Caco-2 (cell line): ENCODE data around the gene CTSH. TPM values are rescaled to one million over a fixed set of nuclear protein-coding genes. Genes with fewer than 3 reads are reported as not detected.

ENCODE experiments used
- BruUV-seq: library from RNA; stranded (reverse); fragments of 400-500 nt; replicated peaks from 2 replicates; lab custom pipeline; 2021; lab: Mats Ljungman, UMichigan
- CTCF ChIA-PET: fragments of 300-600 bp; sonication (Branson Sonifier 250); formaldehyde crosslinking; loops from one replicate; lab custom pipeline; 2022; ENCODE audit warnings: antibody characterized with exemption; lab: Charles Lee
- POLR2A ChIA-PET: fragments of 300-600 bp; sonication (Branson Sonifier 250); formaldehyde crosslinking; loops from one replicate; lab custom pipeline; 2022; ENCODE audit warnings: antibody characterized with exemption; lab: Charles Lee
- DNase-seq, 2 experiments: peaks; one replicate each; pipeline versions ENCODE4 v3.0.0 to v3.0.0-alpha.2; 2020 to 2022
- H3K27me3 ChIP-seq: replicated peaks from 2 replicates; pipeline ENCODE4 v1.6.0; 2011; ENCODE audit warnings: low read length; ENCODE audit not compliant: control insufficient read depth, insufficient read depth
- H3K36me3 ChIP-seq: 2 replicates; pipeline ENCODE4 v1.5.1; 2011; ENCODE audit warnings: low read length; ENCODE audit not compliant: control insufficient read depth, insufficient read depth
- H3K4me1 ChIP-seq: fragments of 250-450 bp; sonication (Bioruptor Pico); 2 replicates; pipeline ENCODE4 v1.5.1; 2020; ENCODE audit warnings: mild to moderate bottlenecking
- H3K4me3 ChIP-seq: 2 replicates; pipeline ENCODE4 v1.5.1; 2011; ENCODE audit warnings: low read depth, mild to moderate bottlenecking, control low read depth, low read length
- H3K9me3 ChIP-seq: fragments of 250-450 bp; sonication (Bioruptor Pico); 2 replicates; pipeline ENCODE4 v1.5.1; 2020; ENCODE audit warnings: mild to moderate bottlenecking, moderate library complexity
- H3K27ac Mint-ChIP-seq: one replicate; pipeline ENCODE4 v1.8.0; 2022; ENCODE audit warnings: mixed read lengths; ENCODE audit not compliant: unreplicated experiment
- H3K27me3 Mint-ChIP-seq: one replicate; pipeline ENCODE4 v1.8.0; 2022; ENCODE audit warnings: mixed read lengths; ENCODE audit not compliant: insufficient read depth, unreplicated experiment
- H3K36me3 Mint-ChIP-seq: one replicate; pipeline ENCODE4 v1.8.0; 2022; ENCODE audit warnings: mild to moderate bottlenecking, mixed read lengths; ENCODE audit not compliant: insufficient read depth, unreplicated experiment
- H3K4me1 Mint-ChIP-seq: one replicate; pipeline ENCODE4 v1.8.0; 2022; ENCODE audit warnings: low read depth, mixed read lengths; ENCODE audit not compliant: unreplicated experiment
- H3K4me3 Mint-ChIP-seq: one replicate; pipeline ENCODE4 v1.8.0; 2022; ENCODE audit warnings: mild to moderate bottlenecking, moderate library complexity, mixed read lengths; ENCODE audit not compliant: unreplicated experiment
- H3K9me3 Mint-ChIP-seq: one replicate; pipeline ENCODE4 v1.8.0; 2022; ENCODE audit warnings: mixed read lengths; ENCODE audit not compliant: unreplicated experiment
- intact Hi-C: fragments of 100-400 bp; cut with micrococcal nuclease; formaldehyde crosslinking; loops from one replicate; pipeline ENCODE4 v1.10.0; 2022; ENCODE audit not compliant: unreplicated experiment
- total RNA-seq: library from RNA; stranded (reverse); gene quantifications from 2 replicates; pipeline ENCODE4 v1.2.3, GENCODE V29; 2022
- TF ChIP-seq, protein P1 (sequence below), 2 experiments: fragments of 200-600 bp in 1 of 2; IDR thresholded peaks; 1 replicate in 1 of 2; 2 replicates in 1 of 2; pipeline versions ENCODE4 v1.5.1 to v1.8.0; 2011 to 2022; ENCODE audit warnings: antibody characterized with exemption in 1 of 2, control low read depth in 1 of 2, inconsistent platforms in 1 of 2, low read depth in 1 of 2, low read length in 1 of 2, mild to moderate bottlenecking in 1 of 2, moderate library complexity in 1 of 2; ENCODE audit not compliant: insufficient read depth in 1 of 2, severe bottlenecking in 1 of 2, unreplicated experiment in 1 of 2

The CTSH gene
- total RNA-seq, 1 experiment from 2014 or later, result 183 TPM

DNA sequence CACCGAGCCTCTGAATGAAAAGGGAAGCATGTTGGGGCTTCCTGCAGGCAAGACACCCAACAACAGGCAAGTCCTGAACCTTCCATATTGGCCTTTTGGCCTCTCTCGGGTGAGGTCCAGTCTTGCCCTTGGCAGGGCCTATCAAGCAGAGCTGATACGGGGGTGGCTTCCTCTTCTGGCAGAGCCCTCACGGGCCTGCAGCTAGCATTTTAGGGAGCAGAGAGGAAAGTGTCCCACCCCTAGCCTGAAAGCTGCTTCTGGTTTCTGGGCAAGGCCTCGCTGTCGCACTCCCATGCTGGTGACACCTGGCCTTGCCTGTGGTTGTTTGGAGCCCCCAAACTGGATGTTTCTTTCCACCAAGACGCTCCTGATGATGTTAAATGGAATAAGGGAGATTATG lies 31.8 kb upstream of the CTSH start:
- intact Hi-C loops, result no loop called here
- CTCF ChIA-PET, result no interaction called here
- H3K4me3 Mint-ChIP-seq, result no peak overlapping the region
- no peaks in the 10 kb centered on the region for H3K27me3 Mint-ChIP-seq
- H3K4me1 Mint-ChIP-seq, result peaks cover 13% of the 10 kb centered on the region
- no peak overlapping the region for H3K27ac Mint-ChIP-seq
- POLR2A ChIA-PET, result no interaction called here
- Histone ChIP-seq H3K27me3 (no peaks in the 10 kb centered on the region), H3K4me1 (peaks cover 6% of the 10 kb centered on the region; the same call in 1 of the 2 replicates), H3K4me3 (no peak overlapping the region), H3K9me3 (no peaks in the 10 kb centered on the region), H3K36me3 (no peaks in the 10 kb centered on the region)
- no peaks in the 10 kb centered on the region for H3K36me3 Mint-ChIP-seq
- H3K9me3 Mint-ChIP-seq, result no peaks in the 10 kb centered on the region
- DNase-seq, result no peak
- BruUV-seq, result no TSS peak
- TF ChIP-seq, protein P1, sequence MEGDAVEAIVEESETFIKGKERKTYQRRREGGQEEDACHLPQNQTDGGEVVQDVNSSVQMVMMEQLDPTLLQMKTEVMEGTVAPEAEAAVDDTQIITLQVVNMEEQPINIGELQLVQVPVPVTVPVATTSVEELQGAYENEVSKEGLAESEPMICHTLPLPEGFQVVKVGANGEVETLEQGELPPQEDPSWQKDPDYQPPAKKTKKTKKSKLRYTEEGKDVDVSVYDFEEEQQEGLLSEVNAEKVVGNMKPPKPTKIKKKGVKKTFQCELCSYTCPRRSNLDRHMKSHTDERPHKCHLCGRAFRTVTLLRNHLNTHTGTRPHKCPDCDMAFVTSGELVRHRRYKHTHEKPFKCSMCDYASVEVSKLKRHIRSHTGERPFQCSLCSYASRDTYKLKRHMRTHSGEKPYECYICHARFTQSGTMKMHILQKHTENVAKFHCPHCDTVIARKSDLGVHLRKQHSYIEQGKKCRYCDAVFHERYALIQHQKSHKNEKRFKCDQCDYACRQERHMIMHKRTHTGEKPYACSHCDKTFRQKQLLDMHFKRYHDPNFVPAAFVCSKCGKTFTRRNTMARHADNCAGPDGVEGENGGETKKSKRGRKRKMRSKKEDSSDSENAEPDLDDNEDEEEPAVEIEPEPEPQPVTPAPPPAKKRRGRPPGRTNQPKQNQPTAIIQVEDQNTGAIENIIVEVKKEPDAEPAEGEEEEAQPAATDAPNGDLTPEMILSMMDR (IDR thresholded peaks at IDR 0.05; ENCODE audit: insufficient read depth in 1 of 2, low read depth in 1 of 2, low read length in 1 of 2, severe bottlenecking in 1 of 2, unreplicated experiment in 1 of 2), result no peak

DNA sequence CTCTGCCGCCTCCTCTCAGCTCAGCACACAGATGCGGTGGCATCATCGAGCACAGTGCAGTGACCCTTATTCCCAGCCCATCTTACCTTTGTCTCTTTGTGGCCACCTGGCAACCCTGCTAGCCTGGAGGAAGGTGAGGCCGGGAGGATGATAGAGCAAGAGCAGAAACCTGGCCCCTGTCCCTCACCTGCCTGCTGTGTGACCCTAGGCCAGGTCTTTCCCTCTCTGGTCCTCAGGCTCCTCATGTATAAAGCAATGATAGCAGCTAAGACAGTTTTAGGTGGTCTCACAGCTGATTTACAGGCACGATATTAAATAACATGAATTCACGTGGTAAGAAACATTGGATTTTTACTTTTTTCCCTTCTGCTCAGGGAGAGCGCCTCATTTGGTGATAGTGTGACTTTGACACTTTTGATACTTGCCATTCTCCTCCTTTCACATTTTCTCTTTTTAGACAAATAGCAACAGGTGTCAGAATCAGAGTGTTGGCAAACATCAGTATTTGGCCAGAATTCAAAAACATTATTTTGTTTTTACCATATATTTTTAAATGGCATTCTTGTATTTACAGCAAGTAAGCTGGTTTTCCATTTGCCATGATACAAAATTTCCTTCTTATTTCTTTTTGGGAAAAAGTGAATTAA lies 29.5 kb upstream of the CTSH start:
- DNase-seq, result no peak
- Mint-ChIP-seq H3K4me3 (no peak overlapping the region), H3K4me1 (peaks cover 29% of the 10 kb centered on the region), H3K36me3 (no peaks in the 10 kb centered on the region), H3K27ac (no peak overlapping the region), H3K27me3 (no peaks in the 10 kb centered on the region), H3K9me3 (no peaks in the 10 kb centered on the region)
- ChIA-PET POLR2A (no interaction called here), CTCF (no interaction called here)
- TF ChIP-seq, protein P1 (IDR thresholded peaks at IDR 0.05; ENCODE audit: insufficient read depth in 1 of 2, low read depth in 1 of 2, low read length in 1 of 2, severe bottlenecking in 1 of 2, unreplicated experiment in 1 of 2), result no peak
- H3K9me3 ChIP-seq, result no peaks in the 10 kb centered on the region
- no TSS peak for BruUV-seq
- no peaks in the 10 kb centered on the region for H3K36me3 ChIP-seq
- H3K4me3 ChIP-seq, result no peak overlapping the region
- no peaks in the 10 kb centered on the region for H3K27me3 ChIP-seq
- intact Hi-C loops, result no loop called here
- peaks cover 23% of the 10 kb centered on the region for H3K4me1 ChIP-seq

DNA sequence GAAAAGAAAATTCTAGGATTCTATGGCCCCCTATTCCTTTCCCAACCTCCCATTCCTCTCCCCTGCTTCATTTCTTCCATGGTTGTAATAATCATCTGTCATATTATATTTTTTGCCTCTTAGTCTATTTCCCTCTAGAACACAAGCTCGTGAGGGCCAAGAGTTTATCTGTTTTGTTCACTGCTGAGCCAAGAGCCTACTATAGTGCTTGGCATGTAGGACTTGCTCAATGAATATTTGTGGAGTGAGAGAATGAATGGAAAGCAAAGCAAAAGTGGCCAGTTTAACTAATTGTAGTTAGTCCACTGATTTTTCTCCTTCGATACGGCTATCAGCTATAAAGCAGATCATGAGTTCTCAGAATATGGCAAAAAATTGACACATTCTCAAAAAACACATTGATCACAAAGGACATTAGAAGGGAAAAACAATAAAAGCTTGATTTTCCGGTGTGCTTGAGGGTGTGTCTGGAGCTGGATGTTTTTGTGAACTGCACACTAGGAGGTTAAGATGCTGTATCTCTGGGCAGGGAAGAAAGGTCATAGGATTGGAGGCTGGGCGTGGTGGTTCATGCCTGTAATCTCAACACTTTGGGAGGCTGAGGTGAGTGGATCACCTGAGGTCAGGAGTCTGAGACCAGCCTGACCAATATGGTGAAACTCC lies 25.0 kb upstream of the CTSH start:
- no peaks in the 10 kb centered on the region for H3K27me3 ChIP-seq
- no peaks in the 10 kb centered on the region for H3K9me3 ChIP-seq
- TF ChIP-seq, protein P1 (IDR thresholded peaks at IDR 0.05; ENCODE audit: insufficient read depth in 1 of 2, low read depth in 1 of 2, low read length in 1 of 2, severe bottlenecking in 1 of 2, unreplicated experiment in 1 of 2), result no peak
- POLR2A ChIA-PET, result interaction anchor here (0.7 kb wide), 1 partner anchor 25 kb away, joined by 5 read pairs; the partner anchor contains the start of gene CTSH
- no peak overlapping the region for H3K4me3 ChIP-seq
- H3K4me1 Mint-ChIP-seq, result peaks cover 28% of the 10 kb centered on the region
- peaks cover 8% of the 10 kb centered on the region for H3K36me3 Mint-ChIP-seq
- DNase-seq, result no peak
- intact Hi-C loops, result no loop called here
- no TSS peak for BruUV-seq
- no peaks in the 10 kb centered on the region for H3K9me3 Mint-ChIP-seq
- CTCF ChIA-PET, result interaction anchor here (1.0 kb wide), 1 partner anchor 10 kb away, joined by 8 read pairs; no protein-coding TSS in a partner anchor
- H3K27me3 Mint-ChIP-seq, result no peaks in the 10 kb centered on the region
- peaks cover 37% of the 10 kb centered on the region for H3K4me1 ChIP-seq
- no peak overlapping the region for H3K4me3 Mint-ChIP-seq
- no peaks in the 10 kb centered on the region for H3K36me3 ChIP-seq
- H3K27ac Mint-ChIP-seq, result peak overlapping the region; percentile 11
